ENCODE measurements around the gene SPDEF. TPM values are rescaled to one million over a fixed set of nuclear protein-coding genes. Genes with fewer than 3 reads are reported as not detected.

The SPDEF gene
- total and polyA plus RNA-seq, 8 donors: 0.93 to 6.0 (median 1.8) TPM

GRCh38 chr6:34524499-34524898, 31.6 kb downstream of the SPDEF start:
- H3K4me3 ChIP-seq: no peak overlapping the region
- H3K4me1 ChIP-seq: peaks cover 7 to 10% of the 10 kb centered on the region in 2 donors
- ATAC-seq: no peak
- H3K27ac ChIP-seq: no peak overlapping the region
- intact Hi-C loops (cut with DNase I): no loop called here
- TF ChIP-seq CTCF (IDR thresholded peaks at IDR 0.05): no peak
- DNase-seq: no peak
- H3K9me3 ChIP-seq: no peaks in the 10 kb centered on the region
- no peaks in the 10 kb centered on the region for H3K36me3 ChIP-seq
- H3K27me3 ChIP-seq: no peaks in the 10 kb centered on the region

- no peak for TF ChIP-seq CTCF (IDR thresholded peaks at IDR 0.05)
- Histone ChIP-seq H3K27me3 (no peaks in the 10 kb centered on the region), H3K4me3 (no peak overlapping the region), H3K9me3 (no peaks in the 10 kb centered on the region), H3K36me3 (no peaks in the 10 kb centered on the region), H3K4me1 (peaks cover 7 to 10% of the 10 kb centered on the region in 2 donors), H3K27ac (no peak overlapping the region)
- intact Hi-C loops (cut with DNase I): no loop called here
- no peak for ATAC-seq
- no peak for DNase-seq
Observed at GRCh38 chr6:34523441-34524206, 32.5 kb downstream of the SPDEF start.

GRCh38 chr6:34522761-34523160, 33.4 kb downstream of the SPDEF start:
- no peaks in the 10 kb centered on the region for H3K9me3 ChIP-seq
- intact Hi-C loops (cut with DNase I): no loop called here
- H3K27me3 ChIP-seq: no peaks in the 10 kb centered on the region
- DNase-seq (peak in 1 of 4 donors; percentile 8), ATAC-seq (no peak)
- H3K4me3 ChIP-seq: no peak overlapping the region
- H3K4me1 ChIP-seq: peaks cover 7 to 10% of the 10 kb centered on the region in 2 donors
- TF ChIP-seq CTCF (IDR thresholded peaks at IDR 0.05): no peak
- H3K27ac ChIP-seq: no peak overlapping the region
- no peaks in the 10 kb centered on the region for H3K36me3 ChIP-seq

GRCh38 chr6:34521463-34522285, 34.5 kb downstream of the SPDEF start:
- no peak overlapping the region for H3K27ac ChIP-seq
- no peak overlapping the region for H3K4me3 ChIP-seq
- intact Hi-C loops (cut with DNase I): no loop called here
- DNase-seq: peak in 1 of 4 donors; percentile 67
- peaks cover 3 to 4% of the 10 kb centered on the region in 2 donors for H3K4me1 ChIP-seq
- H3K9me3 ChIP-seq: no peaks in the 10 kb centered on the region
- ATAC-seq: no peak
- H3K36me3 ChIP-seq: no peaks in the 10 kb centered on the region
- H3K27me3 ChIP-seq: peaks cover 0 to 3% of the 10 kb centered on the region in 2 donors
- TF ChIP-seq CTCF (IDR thresholded peaks at IDR 0.05): no peak
